ENCODE measurements around the gene HIVEP3. TPM values are rescaled to one million over a fixed set of nuclear protein-coding genes. Genes with fewer than 3 reads are reported as not detected.

Gene HIVEP3
- total RNA-seq, 4 donors from 2014 or later, result 4.2 to 6.5 (median 4.7) TPM

- Histone ChIP-seq H3K27ac (peak overlapping the region in 2 of 4 donors; percentile 23 to 61), H3K9me3 (no peaks in the 10 kb centered on the region), H3K27me3 (no peaks in the 10 kb centered on the region), H3K4me1 (peaks cover 0 to 55% (median 13%) of the 10 kb centered on the region in 4 donors), H3K4me3 (peak overlapping the region in 1 of 4 donors; percentile 23), H3K36me3 (no peaks in the 10 kb centered on the region)
- 72 to 83% methylated on average over 9 of the region's 9 CpGs for WGBS, 2 donors
- no peak for TF ChIP-seq EP300 (IDR thresholded peaks at IDR 0.05)
- TF ChIP-seq CTCF (IDR thresholded peaks at IDR 0.05), result no peak
- no peak for DNase-seq (ENCODE audit: low spot score in 2 of 2)
Measured at GRCh38 chr1:41483960-41484401, 434.7 kb downstream of the HIVEP3 start.

GRCh38 chr1:41483001-41483850 is 435.5 kb downstream of the HIVEP3 start:
- Histone ChIP-seq H3K9me3 (no peaks in the 10 kb centered on the region), H3K36me3 (no peaks in the 10 kb centered on the region), H3K27ac (peak overlapping the region in 2 of 4 donors; percentile 13 to 34), H3K4me1 (peaks cover 0 to 55% (median 13%) of the 10 kb centered on the region in 4 donors), H3K27me3 (no peaks in the 10 kb centered on the region), H3K4me3 (no peak overlapping the region)
- WGBS, 2 donors, result 74 to 84% methylated on average over 19 to 21 of the region's 21 CpGs
- TF ChIP-seq POLR2A (IDR thresholded peaks at IDR 0.05), result no peak
- no peak for TF ChIP-seq EP300 (IDR thresholded peaks at IDR 0.05)
- TF ChIP-seq CTCF (IDR thresholded peaks at IDR 0.05), result no peak
- DNase-seq (ENCODE audit: low spot score in 2 of 2), result no peak

GRCh38 chr1:41482001-41482765 is 436.5 kb downstream of the HIVEP3 start:
- WGBS, 2 donors, result 78 to 85% methylated on average over 17 to 18 of the region's 18 CpGs
- no peak for DNase-seq (ENCODE audit: low spot score in 2 of 2)

GRCh38 chr1:41481109-41481775 is 437.5 kb downstream of the HIVEP3 start:
- Histone ChIP-seq H3K4me1 (peaks cover 0 to 49% (median 17%) of the 10 kb centered on the region in 4 donors), H3K9me3 (no peaks in the 10 kb centered on the region), H3K27ac (no peak overlapping the region), H3K4me3 (no peak overlapping the region), H3K27me3 (no peaks in the 10 kb centered on the region), H3K36me3 (no peaks in the 10 kb centered on the region)
- WGBS, 2 donors, result 89 to 95% methylated on average over 13 to 15 of the region's 15 CpGs
- no peak for DNase-seq (ENCODE audit: low spot score in 2 of 2)
- TF ChIP-seq EP300 (IDR thresholded peaks at IDR 0.05) (no peak), POLR2A (IDR thresholded peaks at IDR 0.05) (no peak), CTCF (IDR thresholded peaks at IDR 0.05) (no peak)

More at GRCh38 chr1:41482001-41482765, 436.5 kb downstream of the HIVEP3 start:
- Histone ChIP-seq H3K4me3 (no peak overlapping the region), H3K4me1 (peaks cover 0 to 49% (median 13%) of the 10 kb centered on the region in 4 donors), H3K27ac (peak overlapping the region in 2 of 4 donors; percentile 5 to 34), H3K27me3 (no peaks in the 10 kb centered on the region), H3K9me3 (no peaks in the 10 kb centered on the region), H3K36me3 (no peaks in the 10 kb centered on the region)
- TF ChIP-seq EP300 (IDR thresholded peaks at IDR 0.05) (no peak), POLR2A (IDR thresholded peaks at IDR 0.05) (no peak), CTCF (IDR thresholded peaks at IDR 0.05) (no peak)

Data from tibial nerve (tissue), 4 donors.